ENCODE data around the gene HPCAL1. TPM values are rescaled to one million over a fixed set of nuclear protein-coding genes. Genes with fewer than 3 reads are reported as not detected.

The HPCAL1 gene
- total RNA-seq, 4 donors from 2014 or later, result 18.6 to 59.5 (median 37.1) TPM

DNA sequence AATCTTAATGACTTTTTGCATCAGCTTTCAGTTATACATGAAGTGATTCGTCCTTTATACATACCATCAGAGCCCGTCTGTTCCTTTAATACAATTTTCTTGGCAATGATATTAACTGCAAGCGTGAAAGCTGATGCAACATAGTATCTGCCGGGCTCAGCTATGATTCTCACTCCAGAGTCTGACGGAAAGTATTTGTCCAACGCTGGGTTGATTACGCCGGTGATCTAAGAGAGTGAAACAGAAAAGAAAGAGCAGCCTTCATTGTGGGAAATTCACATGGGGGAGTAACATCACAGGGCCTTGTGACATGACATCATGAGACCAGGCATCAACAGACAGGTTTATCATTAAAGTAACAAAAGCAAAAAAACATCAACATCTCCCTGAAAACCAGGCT, 139.2 kb downstream of the HPCAL1 start:
- TF ChIP-seq, protein P1, sequence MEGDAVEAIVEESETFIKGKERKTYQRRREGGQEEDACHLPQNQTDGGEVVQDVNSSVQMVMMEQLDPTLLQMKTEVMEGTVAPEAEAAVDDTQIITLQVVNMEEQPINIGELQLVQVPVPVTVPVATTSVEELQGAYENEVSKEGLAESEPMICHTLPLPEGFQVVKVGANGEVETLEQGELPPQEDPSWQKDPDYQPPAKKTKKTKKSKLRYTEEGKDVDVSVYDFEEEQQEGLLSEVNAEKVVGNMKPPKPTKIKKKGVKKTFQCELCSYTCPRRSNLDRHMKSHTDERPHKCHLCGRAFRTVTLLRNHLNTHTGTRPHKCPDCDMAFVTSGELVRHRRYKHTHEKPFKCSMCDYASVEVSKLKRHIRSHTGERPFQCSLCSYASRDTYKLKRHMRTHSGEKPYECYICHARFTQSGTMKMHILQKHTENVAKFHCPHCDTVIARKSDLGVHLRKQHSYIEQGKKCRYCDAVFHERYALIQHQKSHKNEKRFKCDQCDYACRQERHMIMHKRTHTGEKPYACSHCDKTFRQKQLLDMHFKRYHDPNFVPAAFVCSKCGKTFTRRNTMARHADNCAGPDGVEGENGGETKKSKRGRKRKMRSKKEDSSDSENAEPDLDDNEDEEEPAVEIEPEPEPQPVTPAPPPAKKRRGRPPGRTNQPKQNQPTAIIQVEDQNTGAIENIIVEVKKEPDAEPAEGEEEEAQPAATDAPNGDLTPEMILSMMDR (IDR thresholded peaks at IDR 0.05; ENCODE audit: low read depth), result no peak

DNA sequence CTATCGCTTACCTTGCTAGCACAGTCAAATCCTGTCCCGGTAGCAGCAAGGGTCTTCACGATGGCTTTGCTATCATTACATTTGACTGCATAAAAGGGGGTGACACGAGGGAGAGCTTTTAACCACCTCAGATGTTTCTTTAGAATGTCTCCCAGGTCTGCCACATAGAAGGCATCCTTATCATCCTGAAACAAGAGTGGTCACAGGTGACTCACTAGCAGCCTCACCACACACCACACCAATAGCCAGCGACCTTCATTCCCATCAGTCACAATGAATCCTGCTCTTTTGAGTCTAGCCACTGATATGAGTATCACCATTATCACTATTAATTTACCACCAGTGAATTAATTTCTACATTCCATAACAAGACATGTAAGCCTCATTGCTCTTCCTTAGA, 141.8 kb downstream of the HPCAL1 start:
- TF ChIP-seq, protein P1 (IDR thresholded peaks at IDR 0.05; ENCODE audit: low read depth), result no peak

DNA sequence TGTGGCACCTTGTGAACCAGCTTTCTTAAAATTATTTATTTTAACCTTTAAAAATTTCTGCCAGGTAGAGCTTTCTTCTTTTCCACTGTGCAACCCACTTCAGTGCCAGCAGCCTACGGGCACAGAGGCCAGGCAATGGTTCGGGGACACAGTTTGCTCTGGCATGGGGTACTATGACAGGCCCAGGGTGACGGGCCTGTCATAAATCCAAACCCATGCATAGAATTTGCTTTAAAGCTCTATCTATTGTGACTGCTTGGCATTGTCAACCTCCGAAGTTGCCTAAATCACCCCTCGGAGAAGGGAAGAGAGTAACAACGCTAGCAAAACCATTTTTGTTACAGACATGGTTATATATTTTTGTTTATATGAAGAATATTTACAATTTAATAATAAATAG, 143.9 kb downstream of the HPCAL1 start:
- TF ChIP-seq, protein P1 (IDR thresholded peaks at IDR 0.05; ENCODE audit: low read depth), result no peak

DNA sequence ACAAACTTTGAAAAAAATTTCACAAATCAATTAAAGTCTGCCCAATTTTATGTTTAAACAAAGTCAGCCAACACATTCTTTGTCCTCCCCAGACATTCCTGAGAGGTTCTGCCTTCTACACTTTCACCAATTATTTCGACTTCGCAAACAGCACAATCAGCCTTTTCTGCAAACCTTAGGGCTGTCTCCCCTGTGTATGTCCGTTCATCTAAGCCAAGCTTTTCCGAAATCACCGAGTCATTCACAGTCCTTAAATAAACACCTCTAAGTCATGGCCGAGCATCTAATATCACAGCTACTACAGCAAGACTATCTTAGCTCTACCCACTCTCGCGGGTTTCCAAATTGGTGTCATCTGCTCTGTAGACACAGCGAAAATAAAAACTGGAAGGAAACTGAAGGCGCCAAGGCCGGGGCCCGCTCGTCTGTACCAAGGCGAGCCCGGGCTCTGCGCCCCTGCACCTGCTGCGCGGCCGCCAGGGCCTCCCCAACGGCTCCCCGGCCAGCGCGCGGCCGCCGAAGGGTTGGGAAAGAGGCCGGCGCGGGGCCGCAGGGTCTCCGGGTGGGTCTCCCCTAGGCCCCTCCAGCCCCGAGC, 144.7 kb downstream of the HPCAL1 start:
- TF ChIP-seq, protein P1 (IDR thresholded peaks at IDR 0.05; ENCODE audit: low read depth), result no peak

DNA sequence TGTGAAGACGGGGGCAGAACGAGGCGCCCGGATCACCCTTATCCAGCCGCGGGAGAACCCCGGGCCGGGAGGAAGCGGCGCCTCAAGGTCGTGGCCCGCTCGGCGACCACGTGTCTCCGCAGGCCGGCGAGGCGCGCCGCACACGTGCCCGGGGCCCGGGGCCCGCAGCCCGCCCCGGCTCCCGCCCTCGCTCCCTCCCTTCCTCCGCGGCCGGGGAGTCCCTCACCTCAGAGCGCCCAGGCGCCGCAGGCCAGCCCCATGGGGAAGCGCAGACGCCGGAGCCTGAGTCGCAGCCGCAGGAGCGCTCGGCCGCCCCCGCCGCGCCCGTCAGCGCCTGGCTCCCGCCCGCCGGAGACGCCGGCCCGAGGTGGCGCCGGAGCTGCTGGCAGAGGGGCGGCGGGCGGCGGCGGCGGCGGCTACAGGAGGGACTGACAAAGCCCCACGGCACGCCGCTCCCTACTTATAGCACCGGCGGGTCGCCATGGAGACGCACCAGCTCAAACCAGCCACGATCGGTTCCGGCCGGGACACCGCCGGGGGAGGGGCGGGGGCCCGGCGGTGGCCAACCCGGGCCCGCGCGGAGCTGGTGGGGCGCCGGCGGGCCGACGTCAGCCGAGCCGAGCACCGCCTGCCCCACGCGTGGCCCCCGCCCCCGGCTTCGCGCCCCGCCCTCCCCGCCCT, 145.3 kb downstream of the HPCAL1 start, which contains the start of gene ODC1:
Gene ODC1 (minus strand): TSS at position 433 of the 681 bp plus-strand sequence. CDS start 3,295 bp downstream, outside the sequence.
- TF ChIP-seq, protein P1 (IDR thresholded peaks at IDR 0.05; ENCODE audit: low read depth), result no peak

DNA sequence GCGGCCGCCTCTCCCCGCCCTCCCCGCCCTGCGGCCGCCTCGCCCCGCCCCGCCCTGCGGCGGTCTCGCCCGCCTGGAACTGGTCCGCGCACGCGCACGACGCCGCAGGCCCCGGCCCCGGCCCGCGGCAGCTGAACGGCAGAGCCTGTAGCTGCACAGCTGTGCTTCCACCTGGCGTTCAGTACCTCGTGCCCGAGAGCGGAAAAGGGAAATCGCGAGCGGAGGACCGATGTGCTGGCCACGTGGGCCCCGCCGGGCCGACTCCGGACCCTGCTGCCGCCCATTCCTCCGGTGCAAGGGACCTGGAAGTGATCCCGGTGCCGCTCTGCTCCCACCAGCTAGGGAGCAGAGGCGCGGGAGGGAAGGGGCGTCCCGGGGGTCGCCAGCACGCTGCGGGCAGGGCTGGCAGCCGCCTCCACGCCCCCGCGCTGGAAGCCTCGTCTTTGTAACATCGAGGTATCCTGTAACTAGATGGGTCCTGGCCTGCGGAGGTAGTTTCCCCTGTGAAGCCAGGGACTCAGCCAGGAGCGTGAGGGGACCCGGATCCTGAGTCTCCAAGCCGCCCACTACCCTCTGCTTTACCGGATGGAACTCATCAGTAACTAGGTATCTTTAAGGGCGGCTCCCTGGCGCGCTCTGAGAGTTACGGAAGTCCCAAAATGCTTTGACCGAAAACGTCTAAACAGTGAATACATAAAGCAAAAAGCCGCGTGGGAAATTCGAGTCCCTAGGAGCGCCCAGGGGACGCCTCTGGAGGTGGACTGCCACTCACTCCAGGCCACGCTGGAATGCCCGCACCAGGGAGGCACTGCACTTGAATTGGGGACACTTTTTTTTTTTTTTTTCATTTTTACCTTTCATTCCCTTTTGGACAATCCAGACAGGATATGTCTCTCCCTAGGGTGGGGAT, 146.1 kb downstream of the HPCAL1 start:
- TF ChIP-seq, protein P1 (IDR thresholded peaks at IDR 0.05; ENCODE audit: low read depth), result no peak

DNA sequence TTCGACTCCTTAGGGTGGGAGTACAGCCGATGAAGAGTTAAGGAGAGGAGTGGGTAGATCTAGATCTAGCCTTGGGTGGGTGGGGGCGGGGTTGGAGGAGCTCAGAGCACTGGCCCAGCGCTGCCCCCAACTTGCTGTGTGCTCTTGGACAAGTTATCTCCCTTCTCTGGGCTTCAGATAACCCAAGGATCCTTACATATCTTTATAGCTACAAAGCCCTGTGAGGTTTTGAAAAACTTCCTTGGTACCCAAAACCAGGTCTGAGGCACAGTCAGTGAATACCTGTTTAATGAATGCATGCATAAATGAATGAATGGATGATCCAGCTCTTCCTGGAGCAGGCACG, 146.8 kb downstream of the HPCAL1 start:
- TF ChIP-seq, protein P1 (IDR thresholded peaks at IDR 0.05; ENCODE audit: low read depth), result no peak

All from subcutaneous adipose tissue (tissue), 4 donors.